DND-41 (cell line): ENCODE data around the gene PTPRJ.

Experiments
- ATAC-seq: fragments of 200-7000 bp; cut with Tn5 transposase; 3 replicates; pipeline ENCODE4 v1.9.1; 2021; ENCODE audit warnings: low read depth; ENCODE audit not compliant: insufficient read depth
- DNase-seq: peaks from one replicate; pipeline ENCODE4 v3.0.0-alpha.2; 2020
- H2AFZ ChIP-seq: 2 replicates; pipeline ENCODE4 v1.6.0; 2012; ENCODE audit warnings: low read depth, low read length
- H3K27ac ChIP-seq: 2 replicates; pipeline ENCODE4 v1.5.1; 2012; ENCODE audit warnings: low read length, inconsistent platforms
- H3K27me3 ChIP-seq: fragments of 200-600 bp; sonication (generic); 2 replicates; pipeline ENCODE4 v1.6.0; 2012; ENCODE audit warnings: low read length, mild to moderate bottlenecking, inconsistent platforms; ENCODE audit not compliant: insufficient read depth, poor library complexity
- H3K36me3 ChIP-seq: 2 replicates; pipeline ENCODE4 v1.5.1; 2012; ENCODE audit warnings: low read length, inconsistent platforms; ENCODE audit not compliant: insufficient read depth
- H3K4me1 ChIP-seq: 2 replicates; pipeline ENCODE4 v1.5.1; 2012; ENCODE audit warnings: mild to moderate bottlenecking, low read length; ENCODE audit not compliant: insufficient read depth
- H3K4me2 ChIP-seq: 2 replicates; pipeline ENCODE4 v1.6.0; 2012; ENCODE audit warnings: mild to moderate bottlenecking, moderate library complexity, low read length, inconsistent platforms; ENCODE audit not compliant: insufficient read depth
- H3K4me3 ChIP-seq, 2 experiments: fragments of 200-600 bp in 1 of 2; shearing (Covaris generic) in 1 of 2; 2 replicates each; pipeline ENCODE4 v1.5.1; 2012 to 2016; ENCODE audit warnings: inconsistent platforms in 2 of 2, low read length in 2 of 2, mild to moderate bottlenecking in 2 of 2, low read depth in 1 of 2, moderate library complexity in 1 of 2
- H3K79me2 ChIP-seq: 2 replicates; pipeline ENCODE4 v1.6.0; 2012; ENCODE audit warnings: low read length, inconsistent platforms; ENCODE audit not compliant: insufficient read depth
- H3K9ac ChIP-seq: 2 replicates; pipeline ENCODE4 v1.6.0; 2012; ENCODE audit warnings: low read depth, mild to moderate bottlenecking, inconsistent platforms, low read length, moderate library complexity
- H3K9me3 ChIP-seq: 2 replicates; pipeline ENCODE4 v1.5.1; 2012; ENCODE audit warnings: low read length, moderate library complexity, mild to moderate bottlenecking, inconsistent platforms; ENCODE audit not compliant: insufficient read depth, severe bottlenecking
- H4K20me1 ChIP-seq: 2 replicates; pipeline ENCODE4 v1.6.0; 2012; ENCODE audit warnings: low read length; ENCODE audit not compliant: insufficient read depth
- EZH2 ChIP-seq: IDR thresholded peaks from 3 replicates; pipeline ENCODE4 v1.6.1; 2012; ENCODE audit warnings: borderline replicate concordance, low read depth, mild to moderate bottlenecking, moderate library complexity, low read length, inconsistent platforms; ENCODE audit not compliant: severe bottlenecking
- TF ChIP-seq, protein P1 (sequence below): IDR thresholded peaks from 2 replicates; pipeline ENCODE4 v1.5.1; 2012; ENCODE audit warnings: borderline replicate concordance, low read length, moderate library complexity, mild to moderate bottlenecking; ENCODE audit not compliant: poor library complexity, severe bottlenecking; ENCODE audit errors: extremely low read depth

The PTPRJ gene

DNA sequence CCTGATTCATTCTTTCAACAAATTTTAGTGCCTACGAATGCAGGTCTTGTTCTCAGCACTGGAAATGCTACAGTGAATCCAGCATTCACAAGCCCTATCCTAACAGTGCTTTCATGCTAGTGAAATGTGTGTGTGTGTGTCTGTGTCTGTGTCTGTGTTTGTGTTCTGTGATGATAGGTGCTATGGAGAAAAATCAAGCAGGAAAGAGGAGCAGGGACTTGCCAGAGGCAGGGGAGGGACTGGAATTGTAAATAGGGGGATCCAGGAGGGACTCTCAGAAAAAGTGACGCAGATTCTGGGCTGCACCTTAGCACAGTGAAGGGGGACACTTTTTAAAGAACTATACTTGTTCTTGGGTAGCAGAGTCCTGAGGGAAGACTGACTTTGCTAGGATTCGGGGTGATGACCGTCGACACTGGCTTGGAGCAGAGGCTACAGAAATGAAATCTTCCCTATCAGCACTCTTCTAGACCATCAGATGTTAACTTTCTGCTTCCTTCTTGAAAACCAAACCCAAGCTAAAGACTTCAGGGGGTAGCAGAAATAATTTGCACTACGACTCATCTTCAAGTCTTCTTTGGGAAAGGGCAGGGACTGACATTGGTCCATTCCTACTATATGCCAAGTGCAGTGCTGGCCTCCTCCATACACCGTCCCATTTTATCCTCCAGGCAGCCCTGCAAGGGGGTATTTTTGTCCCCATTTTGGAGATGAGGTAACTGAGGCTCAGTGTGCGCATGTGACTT, 39.3 kb upstream of the PTPRJ start:
- no peak overlapping the region for H3K27ac ChIP-seq
- DNase-seq (no peak), ATAC-seq (no peak)
- no peaks in the 10 kb centered on the region for H3K36me3 ChIP-seq
- H4K20me1 ChIP-seq = no peaks in the 10 kb centered on the region
- no peaks in the 10 kb centered on the region for H3K9me3 ChIP-seq
- no peak overlapping the region for H2AFZ ChIP-seq
- no peaks in the 10 kb centered on the region for H3K27me3 ChIP-seq
- TF ChIP-seq EZH2 = no peak
- TF ChIP-seq, protein P1, sequence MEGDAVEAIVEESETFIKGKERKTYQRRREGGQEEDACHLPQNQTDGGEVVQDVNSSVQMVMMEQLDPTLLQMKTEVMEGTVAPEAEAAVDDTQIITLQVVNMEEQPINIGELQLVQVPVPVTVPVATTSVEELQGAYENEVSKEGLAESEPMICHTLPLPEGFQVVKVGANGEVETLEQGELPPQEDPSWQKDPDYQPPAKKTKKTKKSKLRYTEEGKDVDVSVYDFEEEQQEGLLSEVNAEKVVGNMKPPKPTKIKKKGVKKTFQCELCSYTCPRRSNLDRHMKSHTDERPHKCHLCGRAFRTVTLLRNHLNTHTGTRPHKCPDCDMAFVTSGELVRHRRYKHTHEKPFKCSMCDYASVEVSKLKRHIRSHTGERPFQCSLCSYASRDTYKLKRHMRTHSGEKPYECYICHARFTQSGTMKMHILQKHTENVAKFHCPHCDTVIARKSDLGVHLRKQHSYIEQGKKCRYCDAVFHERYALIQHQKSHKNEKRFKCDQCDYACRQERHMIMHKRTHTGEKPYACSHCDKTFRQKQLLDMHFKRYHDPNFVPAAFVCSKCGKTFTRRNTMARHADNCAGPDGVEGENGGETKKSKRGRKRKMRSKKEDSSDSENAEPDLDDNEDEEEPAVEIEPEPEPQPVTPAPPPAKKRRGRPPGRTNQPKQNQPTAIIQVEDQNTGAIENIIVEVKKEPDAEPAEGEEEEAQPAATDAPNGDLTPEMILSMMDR = no peak
- no peak overlapping the region for H3K4me3 ChIP-seq
- no peaks in the 10 kb centered on the region for H3K79me2 ChIP-seq
- no peak overlapping the region for H3K9ac ChIP-seq
- H3K4me1 ChIP-seq = peaks cover 5% of the 10 kb centered on the region; the same call in 1 of the 2 replicates
- no peak overlapping the region for H3K4me2 ChIP-seq

DNA sequence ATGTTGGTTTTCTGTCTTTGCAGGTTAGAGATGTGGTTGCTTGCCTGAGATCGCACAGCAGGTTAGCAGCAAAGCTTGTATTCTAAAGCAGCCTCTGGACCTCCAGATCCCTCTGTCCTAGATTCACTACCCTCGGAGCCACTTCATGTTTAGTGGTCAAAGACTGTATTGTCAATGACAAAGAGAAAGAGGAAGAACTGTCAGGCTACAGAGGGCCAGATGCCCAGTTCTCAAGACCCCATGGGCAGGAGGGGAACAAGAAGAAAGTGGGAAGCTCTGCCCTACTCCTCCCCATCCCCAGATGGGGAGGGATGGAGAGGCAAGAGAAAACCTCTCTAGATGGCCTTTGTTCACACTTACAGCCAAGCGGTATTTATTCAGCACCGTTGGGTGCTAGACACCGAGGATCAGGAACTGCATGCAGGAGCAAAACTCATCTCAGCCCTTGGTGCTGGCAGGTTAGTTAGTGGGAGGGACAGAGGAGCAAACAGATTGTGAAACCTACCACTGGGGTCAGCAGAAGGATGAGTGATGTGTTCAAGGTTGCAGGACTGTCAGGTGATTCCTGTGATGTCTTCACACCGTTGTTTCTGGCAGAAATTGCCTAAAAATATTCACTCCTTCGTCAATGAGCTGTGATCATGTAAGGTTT, 38.3 kb upstream of the PTPRJ start:
- no peaks in the 10 kb centered on the region for H3K27me3 ChIP-seq
- H3K36me3 ChIP-seq = no peaks in the 10 kb centered on the region
- H3K79me2 ChIP-seq = no peaks in the 10 kb centered on the region
- no peak overlapping the region for H3K27ac ChIP-seq
- no peak overlapping the region for H3K9ac ChIP-seq
- no peaks in the 10 kb centered on the region for H3K9me3 ChIP-seq
- no peak overlapping the region for H3K4me3 ChIP-seq
- H3K4me2 ChIP-seq = no peak overlapping the region
- H3K4me1 ChIP-seq = peaks cover 5% of the 10 kb centered on the region; the same call in 1 of the 2 replicates
- H2AFZ ChIP-seq = no peak overlapping the region
- TF ChIP-seq, protein P1 = no peak
- no peak for TF ChIP-seq EZH2
- no peaks in the 10 kb centered on the region for H4K20me1 ChIP-seq
- no peak for ATAC-seq
- no peak for DNase-seq

- Histone ChIP-seq H3K27ac (no peak overlapping the region), H3K36me3 (no peaks in the 10 kb centered on the region), H3K4me1 (peaks cover 5% of the 10 kb centered on the region; the same call in 1 of the 2 replicates), H4K20me1 (no peaks in the 10 kb centered on the region), H3K9ac (no peak overlapping the region), H3K4me2 (no peak overlapping the region), H3K4me3 (no peak overlapping the region), H3K9me3 (no peaks in the 10 kb centered on the region), H3K79me2 (no peaks in the 10 kb centered on the region), H3K27me3 (no peaks in the 10 kb centered on the region), H2AFZ (no peak overlapping the region)
- no peak for DNase-seq
- ATAC-seq = no peak
- TF ChIP-seq EZH2 = no peak
- TF ChIP-seq, protein P1 = no peak
Measured at GRCh38 chr11:47943721-47944586, 36.4 kb upstream of the PTPRJ start.
